HG03354 (cell line): ENCODE data around the gene OR4C6.

Experiments
- ATAC-seq: cut with Tn5 transposase; IDR thresholded peaks from one replicate; pipeline ENCODE4 v1.9.1; 2021; ENCODE audit warnings: mild to moderate bottlenecking; ENCODE audit not compliant: unreplicated experiment, poor library complexity, severe bottlenecking

OR4C6 gene

DNA sequence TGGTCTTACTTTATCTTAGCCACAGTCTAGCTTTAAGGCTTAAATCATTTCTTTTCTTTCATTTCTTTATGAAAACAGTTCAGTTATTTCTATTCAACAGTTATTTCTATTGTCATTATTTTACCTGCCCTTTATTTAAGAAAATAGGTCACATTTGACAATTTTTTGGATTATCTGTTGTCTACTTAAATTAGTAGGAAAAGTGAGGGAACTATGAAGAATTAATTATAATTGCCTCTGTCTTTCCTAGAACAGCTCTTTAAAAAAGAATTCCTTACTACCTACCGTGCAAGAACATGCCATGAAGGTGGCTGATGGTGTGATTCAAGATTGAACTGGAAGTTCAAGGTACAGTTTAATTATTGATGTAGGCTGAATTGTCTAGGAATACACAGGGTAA, at the start of gene OR4C6:
Gene OR4C6, plus strand, starts transcription at position 301 of the 400 bp plus-strand sequence. CDS start 2,966 bp downstream, outside the sequence.
- no peak for ATAC-seq

GRCh38 chr11:55624531-55624930, 37.5 kb upstream of the OR4C6 start:
- no peak for ATAC-seq

GRCh38 chr11:55634813-55635212, 27.2 kb upstream of the OR4C6 start, which contains the start of gene OR4P4:
Gene OR4P4 (plus strand): TSS chr11:55635113.
- ATAC-seq = no peak

DNA sequence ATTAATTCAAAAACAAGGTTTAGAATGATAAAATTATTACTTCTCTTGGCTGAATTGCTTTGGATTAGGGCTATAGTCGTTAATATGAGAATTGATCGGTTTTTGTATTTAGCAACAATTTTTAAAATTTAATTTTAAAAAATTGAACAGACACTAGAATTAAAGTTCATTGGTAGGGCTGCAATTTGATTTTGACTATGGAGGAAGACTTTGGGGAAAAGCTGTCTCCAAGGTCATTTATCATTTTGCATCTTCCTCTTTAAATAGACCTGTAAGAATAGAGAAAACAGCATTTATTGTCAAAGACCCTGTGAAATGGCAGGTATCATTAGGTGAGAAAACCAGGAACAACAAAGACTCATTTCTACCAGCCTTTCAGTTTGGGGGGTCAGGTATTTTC, 14.0 kb upstream of the OR4C6 start, which contains the start of gene OR4S2:
Gene OR4S2, plus strand, starts transcription at position 301 of the 400 bp plus-strand sequence. CDS start 2,577 bp downstream, outside the sequence.
- no peak for ATAC-seq

DNA sequence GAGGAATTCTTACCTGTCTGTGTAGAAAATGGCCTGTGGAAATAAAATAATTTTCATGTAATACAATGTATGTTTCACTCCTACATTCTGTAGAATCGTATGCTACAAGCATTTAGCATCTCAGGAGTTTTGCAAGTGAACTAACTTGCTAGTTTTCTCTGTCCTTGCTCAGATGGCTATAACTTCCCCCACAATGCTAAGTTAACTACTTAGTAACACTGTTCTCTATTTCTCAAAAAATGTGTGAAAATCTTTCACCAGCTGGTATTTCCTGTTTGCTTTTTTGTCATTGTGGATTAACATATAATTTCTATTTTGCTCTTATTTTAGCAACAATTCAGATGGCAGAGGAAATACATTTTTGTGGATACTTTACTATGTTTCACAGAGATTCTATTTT, 9.4 kb upstream of the OR4C6 start:
- ATAC-seq = no peak

DNA sequence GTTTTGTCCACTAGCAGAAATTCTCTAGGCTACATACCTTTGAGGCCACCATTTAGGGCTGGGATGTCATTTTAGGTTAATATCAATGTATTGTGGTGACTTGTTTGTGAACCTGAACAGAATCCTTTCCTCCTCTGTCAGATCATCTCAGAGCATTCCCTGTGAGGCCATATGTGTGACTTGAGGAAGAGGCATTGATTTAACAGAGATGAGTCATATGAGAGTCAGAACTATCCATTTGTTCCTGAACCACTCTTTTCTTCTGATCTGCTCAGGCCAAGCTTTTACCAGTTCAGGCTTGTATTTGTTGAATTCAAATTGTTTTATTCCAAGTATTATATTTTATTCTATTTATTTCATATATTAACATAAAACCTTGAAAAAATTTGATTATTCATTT, 6.9 kb upstream of the OR4C6 start:
- no peak for ATAC-seq

GRCh38 chr11:55658031-55658573, 3.9 kb upstream of the OR4C6 start:
- peak; percentile 98 for ATAC-seq

DNA sequence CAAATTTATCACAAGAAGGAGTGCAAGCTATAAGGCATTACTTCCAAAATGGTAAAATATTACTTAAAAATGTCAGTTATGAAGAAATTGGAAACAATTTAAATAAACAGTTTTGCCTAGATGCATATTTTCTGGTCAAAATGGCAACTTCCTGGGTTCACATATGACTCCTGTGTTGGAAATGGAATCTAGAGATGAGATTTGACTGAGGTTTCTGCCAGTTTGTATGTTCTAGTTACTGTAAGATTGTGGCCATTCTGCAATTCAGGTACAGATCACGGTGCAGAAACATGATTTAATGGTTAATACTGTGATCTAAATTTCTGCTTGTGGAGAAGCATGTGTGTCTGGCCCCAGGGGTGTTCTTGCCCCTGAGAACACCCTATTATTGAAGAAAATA, 3.4 kb upstream of the OR4C6 start:
- ATAC-seq = peak; percentile 45

DNA sequence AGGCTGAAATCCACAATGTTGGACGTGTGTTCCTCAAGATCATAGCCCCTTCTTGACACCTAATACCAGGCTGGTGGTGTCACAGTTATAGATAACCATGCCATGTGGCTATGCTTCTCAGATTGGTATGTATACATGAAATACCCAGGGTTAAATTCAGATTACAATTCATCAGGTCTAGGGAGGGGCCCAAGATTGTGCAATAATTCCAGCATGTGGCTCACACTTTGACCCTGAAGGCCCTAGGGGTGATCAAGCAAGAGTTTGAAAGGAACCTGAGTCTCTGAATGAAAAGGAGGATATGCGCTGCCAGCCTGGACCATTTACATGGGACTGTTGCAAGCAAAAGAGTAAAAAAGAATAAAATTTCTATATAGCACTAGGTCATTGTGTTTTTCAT, 7.4 kb downstream of the OR4C6 start:
- ATAC-seq = no peak

- ATAC-seq = no peak
Observed at GRCh38 chr11:55673860-55674259, 11.9 kb downstream of the OR4C6 start.

DNA sequence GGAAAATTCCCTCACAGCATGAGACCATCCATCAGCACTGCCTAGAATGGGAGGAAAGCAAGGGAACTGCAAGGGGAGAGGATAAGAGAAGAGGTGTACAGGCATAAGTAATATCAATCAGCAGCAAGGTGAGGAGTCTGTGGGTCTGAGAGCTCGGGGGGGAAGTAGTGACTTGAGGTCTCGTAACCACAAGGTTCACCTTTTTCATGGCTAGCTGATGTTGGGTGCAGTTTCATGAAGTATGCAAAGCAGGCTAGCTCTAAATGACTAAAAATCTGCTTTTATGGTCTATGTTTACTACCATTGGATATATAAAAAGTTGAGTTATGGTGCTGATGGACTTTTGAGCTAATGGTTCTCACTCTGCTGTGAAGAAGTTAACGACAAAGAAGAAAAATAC, 35.8 kb downstream of the OR4C6 start:
- ATAC-seq = no peak

DNA sequence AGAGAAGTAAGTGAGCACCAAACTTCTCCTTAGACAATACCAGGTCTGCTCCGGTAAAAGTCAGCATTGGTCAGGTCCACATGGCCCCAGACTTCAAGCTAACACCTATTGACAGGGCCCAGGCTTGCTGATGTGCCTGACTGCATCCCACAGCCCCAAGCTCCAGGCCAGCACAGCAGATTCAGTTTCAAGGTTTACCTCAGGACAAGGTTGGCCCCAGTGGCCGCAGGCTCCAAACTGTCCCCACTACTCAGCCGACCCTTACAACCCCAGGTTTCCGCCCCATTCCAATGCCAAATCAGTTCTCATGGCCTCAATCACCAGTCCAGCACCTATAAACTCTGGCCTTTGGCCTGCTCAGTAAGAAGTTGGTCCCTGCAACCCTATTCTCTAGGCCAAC, 39.4 kb downstream of the OR4C6 start:
- no peak for ATAC-seq

- ATAC-seq = peak; percentile 54
Observed at GRCh38 chr11:55707029-55707428, 45.0 kb downstream of the OR4C6 start.

- ATAC-seq = no peak
Observed at GRCh38 chr11:55714982-55715888, 53.2 kb downstream of the OR4C6 start.
